HG03097 (cell line): ENCODE measurements around the gene TGFBR1.
"Not testable (repeated sequence)": the region's sequence is repeated elsewhere in the genome, so short reads cannot be mapped to it uniquely, and the experiment has no call there.

Experiments
- ATAC-seq: cut with Tn5 transposase; IDR thresholded peaks from one replicate; pipeline ENCODE4 v1.9.1; 2021; ENCODE audit not compliant: unreplicated experiment, low FRiP score

TGFBR1 gene

DNA sequence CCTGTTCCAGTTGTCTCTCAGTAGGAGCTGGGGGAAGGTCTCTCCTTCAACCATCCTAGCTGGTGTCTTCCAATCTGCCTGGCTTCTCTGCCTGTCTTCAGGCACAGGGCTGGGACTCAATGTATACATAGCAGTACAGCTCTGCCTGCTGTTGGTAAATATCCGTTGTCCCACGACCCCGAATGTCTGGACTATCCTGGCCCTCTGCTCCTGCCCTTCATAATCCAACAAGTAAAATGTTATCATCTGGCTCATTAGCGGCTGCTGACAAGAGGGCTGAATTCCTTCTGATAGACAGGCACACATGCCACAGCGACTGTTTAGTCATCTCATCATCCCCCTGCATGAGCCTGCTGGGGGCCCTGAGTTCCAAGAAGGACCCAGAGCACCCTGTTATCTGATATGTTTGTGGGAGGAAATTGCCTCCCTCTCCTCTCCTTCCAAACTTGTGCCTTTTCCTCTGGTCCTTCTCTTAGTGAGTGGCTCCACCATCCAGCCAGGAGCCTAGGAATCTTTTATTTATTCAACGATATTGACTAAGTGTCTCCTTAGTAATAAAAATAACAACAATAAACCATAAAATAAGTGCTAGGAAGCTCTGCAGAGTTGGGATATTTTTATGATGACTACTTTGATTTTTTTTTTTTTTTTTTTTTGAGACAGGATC is 29.5 kb upstream of the TGFBR1 start:
- no peak for ATAC-seq

DNA sequence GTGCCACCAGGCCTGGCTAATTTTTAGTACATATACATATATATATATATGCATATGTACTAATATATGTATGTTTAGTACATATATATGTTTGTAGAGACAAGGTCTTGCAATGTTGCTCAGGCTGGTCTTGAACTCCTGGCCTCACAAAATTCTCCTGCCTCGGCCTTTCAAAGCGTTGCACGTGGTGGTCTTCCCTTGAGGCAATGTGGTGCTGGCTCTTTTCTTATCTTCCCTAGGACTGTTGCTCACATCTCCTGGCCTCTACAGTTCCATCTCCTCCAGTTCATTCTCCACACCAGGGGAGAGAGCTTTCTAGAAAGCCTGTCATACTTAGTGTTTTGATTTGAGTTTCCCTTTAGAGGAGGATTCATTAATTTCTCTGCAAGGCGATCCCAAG is 28.9 kb upstream of the TGFBR1 start:
- ATAC-seq = no peak

DNA sequence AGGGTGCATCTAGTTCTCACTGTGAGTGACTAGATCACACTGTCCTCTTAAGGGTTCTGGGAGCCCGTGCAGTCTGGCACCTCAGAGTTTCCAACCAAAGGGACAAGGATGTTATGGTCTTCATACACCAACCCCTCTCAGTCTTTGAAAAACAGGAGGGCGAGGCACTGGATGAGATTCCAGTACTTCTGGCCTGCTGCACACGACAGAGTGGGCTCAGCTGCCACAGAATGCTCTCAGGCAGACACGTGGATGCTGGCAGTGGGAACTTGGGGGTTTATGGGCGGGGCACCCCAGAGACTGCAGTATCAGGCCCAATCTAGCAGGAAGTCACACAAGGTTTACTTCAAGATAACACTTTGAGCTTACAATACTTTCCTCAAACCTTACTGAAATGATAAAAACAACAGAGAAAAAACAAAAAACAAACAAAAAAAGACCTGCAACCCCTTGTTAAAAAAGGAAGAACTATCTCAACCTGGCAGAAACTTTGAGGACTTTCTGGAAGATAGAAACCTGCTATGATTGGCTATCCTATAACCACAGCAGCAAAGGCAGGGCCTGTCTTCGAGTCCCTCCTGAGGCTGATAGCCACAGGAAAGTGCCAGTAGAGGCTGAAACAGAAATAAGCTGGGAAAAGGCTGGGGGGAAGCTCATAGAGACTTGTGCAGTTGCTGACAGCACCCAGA is 28.3 kb upstream of the TGFBR1 start:
- no peak for ATAC-seq

DNA sequence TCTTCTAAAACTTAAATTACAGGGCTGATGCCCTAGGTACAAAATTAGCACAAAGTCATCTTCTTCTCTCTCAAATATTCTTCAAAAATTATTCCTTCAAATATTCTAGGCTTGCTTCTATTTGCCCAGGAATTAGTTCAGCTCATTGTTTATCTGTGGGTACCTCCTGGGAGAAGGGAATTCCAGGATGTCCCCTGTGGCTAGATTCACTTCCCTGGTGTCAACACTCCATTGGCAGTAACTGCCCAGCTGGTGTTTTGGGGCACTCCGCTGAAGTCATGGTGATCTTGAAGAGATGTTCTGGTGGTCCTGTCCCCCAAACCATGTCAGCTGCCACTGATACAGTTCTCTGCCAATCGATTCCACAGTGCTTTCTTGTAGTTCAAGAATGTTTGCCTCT is 26.2 kb upstream of the TGFBR1 start:
- no peak for ATAC-seq

DNA sequence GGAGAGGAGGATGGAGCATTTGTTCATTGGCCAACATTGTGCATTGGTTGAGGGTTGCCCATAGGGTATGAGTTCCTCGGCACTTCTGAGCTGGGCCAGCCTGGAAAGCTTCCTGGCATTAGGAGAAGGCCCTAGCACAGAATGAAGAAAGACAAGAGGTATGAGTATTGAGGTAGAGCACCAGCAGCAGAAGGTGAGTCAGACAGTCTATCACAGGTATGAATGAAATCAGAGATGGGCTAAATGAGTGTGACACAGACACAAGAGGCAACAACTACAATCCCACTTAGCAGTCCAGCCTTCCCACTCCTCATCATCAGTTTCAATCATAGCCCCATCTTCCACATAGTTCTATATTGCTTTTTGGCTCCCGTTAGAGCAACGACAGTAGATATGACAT is 25.4 kb upstream of the TGFBR1 start:
- ATAC-seq = no peak

DNA sequence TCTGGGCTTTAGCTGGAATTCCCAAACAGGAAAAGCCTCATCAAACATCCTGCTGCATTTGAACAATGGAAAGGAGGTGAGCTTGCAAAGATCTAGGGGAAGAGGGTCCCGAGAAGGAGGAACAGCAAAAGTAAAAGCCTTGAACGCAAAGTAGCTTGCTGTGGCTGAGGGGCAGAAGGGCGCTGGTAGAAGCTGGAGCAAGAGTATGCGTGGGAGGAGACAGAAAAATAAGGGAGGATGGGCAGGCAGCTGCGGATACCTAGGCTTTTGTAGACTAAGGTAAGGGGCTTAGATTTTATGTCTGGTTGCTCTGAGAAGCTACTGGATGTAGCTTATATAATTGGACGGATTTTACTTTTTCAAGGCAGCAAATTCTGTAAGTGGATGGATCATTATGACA is 21.9 kb upstream of the TGFBR1 start:
- ATAC-seq = no peak

DNA sequence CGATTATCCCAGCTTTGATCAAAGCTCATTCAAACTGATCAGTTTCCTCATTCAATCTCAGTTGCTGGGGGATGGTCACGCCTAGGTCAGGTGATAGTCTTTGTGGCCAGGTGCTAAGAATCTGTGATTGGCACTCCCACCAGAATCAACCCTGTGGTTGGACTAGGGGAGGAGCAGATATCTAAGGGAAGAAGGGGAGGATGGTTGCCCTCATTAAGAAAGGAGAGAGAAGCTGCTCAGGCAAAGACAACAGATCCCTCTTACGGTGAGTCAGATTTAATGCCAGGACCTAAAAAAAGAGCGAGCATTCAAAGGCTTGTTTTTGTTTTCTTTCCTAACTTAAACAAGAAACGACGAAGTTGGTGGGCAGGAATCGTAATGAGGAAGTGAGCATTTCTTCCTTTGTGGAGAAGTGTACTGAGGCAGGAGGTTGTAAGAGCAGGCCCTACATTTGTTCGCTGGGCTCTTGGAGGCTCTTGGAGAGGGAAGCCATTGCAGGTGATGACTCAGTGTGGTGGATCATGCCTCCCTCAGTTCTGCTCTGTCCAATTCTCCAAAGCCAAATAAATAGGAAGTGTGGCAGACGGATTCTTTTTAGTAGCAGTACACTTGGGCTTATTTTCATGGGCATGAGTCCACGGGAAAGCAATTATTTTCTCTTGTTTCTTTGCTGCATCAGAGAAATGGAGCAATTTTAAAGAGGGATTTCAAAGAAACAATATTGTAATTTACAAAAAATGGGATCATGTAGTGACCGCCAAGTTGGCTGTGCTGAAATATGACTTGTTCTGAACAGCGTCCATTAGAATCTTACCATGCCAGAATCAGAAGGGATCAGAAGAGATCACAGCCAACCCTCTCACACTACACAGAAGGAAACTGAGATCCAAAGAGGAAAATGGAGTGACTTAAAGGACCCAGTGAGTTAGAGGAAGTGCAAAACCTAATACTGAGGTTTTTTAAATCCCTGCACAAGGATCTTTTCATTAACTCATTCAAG is 18.7 kb upstream of the TGFBR1 start:
- ATAC-seq = no peak

DNA sequence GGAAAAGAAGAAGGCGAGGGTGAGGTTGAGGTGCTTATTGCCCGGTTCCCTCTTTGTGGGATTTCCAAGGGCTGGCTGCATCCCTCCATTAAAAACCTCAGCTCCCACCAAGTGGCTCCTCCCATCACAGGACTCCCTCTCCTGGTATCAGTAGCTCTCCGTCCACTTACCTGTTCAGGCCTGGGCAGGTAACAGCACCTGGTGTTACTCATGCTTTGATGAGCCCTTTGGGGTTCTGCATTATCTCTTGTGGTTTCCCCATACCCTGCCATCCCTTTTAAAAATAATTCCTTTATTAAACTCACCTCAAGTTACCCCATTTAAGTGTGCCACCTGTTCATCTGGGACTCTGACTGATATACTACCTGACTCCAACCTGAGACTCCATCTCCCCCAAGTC is 17.5 kb upstream of the TGFBR1 start:
- no peak for ATAC-seq

DNA sequence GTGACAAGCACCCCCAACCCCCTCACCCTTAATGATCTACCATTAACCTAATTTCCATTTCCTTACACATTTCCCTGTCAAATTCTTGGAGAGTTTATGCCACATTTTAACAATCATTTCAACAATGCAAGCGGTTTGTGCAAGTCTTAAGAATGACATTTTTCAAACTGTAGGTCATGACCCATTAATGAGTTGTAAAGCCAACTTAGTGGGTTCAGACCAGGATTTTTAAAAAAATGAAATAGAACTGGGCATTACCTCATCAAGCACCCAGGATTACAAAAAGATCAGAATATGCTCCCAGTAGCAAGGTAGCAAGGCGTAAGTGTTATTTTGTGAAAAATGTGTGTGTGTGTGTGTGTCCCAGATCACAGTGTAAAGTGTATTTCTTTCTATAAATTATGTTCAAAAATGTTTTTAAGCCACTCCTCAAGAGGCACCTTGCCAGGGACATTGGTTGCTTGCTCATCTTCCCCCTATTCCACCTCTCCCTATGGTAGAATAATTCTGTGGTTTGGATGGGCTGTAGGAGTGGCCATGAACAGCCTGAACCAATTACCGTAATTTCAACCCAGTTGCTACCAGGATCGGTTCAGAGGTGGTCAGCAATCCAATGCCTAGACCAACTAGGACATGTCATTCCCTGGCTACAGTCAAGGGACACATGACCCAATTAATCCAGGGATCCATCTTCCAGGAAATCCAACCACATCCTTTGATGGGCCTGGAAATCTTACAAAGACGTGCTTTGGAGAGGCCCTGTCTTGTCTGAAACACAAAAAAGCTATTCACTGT is 14.4 kb upstream of the TGFBR1 start:
- no peak for ATAC-seq

DNA sequence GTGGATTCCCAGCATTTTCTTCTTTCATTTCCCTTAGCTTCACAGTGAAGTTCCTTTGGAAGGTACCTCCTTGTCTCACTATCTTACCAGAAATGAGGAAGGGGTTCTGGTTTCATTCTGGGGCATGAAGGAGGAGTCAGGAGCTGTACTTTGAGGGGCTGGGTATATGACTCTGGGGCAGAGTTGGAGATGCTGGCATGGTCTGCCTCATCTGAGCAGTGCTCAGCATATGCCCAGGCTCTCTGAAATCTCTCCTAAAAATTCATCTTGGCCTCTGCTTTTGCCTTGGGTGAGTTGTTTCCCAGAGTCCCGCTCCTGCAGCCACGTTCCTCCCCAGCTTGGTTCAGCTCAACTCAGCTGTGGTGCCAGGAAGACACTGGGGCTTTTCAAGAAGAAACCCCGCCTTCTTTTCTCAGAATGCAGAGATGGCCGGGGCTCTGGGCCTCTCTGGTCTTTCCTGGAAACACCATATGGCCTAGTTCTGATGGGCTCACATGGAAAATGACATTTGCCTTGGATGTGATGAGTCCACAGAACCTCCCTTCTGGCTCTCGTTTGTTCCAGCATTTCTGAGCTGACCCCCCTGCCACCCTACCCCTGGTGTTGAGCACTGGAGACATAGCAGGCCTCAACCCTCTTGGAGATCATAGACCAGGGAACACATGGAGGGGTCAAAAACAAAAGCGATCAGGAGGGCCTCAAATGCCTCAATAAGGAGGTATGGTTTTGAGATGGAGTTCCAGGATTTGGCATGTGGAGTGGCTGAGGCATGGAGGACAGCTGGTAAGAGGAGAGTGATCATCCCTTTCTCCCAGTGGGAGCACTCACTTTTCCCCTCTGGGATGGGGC is 12.0 kb upstream of the TGFBR1 start:
- no peak for ATAC-seq

DNA sequence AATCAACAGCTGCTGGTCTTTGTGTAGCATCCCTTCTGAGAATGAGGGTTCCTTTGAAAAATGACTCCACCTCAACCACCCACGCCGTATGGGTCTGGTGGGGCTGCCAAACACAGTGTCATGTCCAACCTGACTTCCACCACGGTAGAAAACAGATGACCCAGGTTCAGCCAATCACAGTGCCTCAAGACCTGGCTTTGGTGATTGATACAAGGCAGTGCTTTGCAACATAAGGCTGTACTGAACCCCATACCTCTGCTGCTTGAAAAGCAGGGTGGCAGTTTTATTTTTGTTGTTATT is 11.5 kb upstream of the TGFBR1 start:
- ATAC-seq = no peak

DNA sequence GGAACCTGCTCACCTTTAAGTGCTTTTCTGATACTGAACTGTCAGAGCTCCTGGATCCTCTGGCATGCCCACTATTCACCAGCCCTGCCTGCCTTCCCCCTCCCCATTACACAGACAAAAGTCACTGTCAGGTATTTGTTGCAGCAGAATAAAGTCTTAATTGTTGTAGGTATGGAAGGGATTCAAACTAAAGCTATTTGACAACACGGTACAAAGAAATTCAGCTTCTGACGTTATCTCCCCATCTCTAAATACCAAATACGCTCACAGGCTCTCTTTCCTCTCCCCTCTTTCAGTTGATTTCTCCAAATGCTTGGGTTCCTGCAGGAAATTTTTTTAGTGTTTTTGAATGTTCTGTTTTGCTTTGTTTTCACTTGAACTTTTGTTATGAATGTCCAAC is 9.3 kb upstream of the TGFBR1 start:
- ATAC-seq = no peak

DNA sequence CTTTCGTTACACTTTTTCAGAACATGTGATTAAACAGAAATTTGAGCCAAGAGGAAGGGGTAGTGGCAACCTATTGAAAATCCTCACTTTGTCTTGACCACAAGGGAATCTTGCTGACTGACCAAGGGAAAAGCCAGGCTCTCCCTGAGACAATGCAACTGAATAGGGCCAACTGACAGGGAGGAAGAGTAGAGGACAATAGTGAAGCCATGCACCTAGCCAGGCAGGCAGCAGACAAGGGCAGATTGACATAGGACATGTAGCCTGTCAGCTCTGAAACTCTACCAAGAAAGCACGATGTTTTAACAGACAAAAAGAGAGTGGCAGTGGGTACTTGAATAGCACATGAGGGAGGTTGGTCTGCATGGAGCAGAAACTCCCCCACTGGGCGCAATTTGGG is 8.5 kb upstream of the TGFBR1 start:
- ATAC-seq = no peak

DNA sequence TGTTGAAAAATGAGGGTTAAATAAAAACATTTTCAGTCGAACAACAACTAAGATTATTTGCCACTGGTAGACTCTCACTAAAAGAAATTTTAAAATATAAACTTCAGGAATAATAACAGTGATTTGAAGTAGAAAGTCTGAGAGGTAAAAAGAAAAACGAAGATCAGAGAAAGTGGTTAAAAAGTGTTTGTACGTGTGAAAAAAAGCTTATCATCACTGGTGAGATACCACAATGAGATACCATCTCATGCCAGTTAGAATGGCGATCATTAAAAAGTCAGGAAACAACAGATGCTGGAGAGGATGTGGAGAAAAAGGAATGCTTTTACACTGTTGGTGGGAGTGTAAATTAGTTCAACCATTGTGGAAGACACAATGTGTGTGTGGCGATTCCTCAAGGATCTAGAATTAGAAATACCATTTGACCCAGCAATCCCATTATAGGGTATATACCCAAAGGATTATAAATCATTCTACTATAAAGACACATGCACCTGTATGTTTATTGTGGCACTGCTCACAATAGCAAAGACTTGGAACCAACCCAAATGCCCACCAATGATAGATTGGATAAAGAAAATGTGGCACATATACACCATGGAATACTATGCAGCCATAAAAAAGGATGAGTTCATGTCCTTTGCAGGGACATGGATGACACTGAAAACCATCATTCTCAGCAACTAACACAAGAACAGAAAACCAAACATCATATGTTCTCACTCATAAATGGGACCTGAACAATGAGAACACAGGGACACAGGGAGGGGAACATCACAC is 4.9 kb upstream of the TGFBR1 start:
- not testable (repeated sequence) for ATAC-seq

DNA sequence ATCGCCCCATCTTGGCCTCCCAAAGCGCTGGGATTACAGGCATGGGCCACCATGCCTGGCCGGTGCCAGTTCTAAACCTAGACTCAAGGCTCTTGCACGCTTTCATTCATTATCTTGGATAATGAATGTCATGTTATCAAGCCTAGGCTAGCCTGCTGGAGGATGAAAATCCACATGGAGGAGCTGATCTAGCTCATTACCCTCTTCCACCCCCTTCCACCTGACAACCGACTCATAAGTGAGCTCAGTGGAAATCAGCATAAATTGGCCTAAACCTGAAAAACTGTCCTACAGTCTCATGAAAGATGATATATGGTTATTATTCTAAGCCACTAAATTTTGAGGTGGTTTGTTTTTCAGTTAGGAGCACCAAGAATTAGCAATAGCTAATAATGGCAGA is 3.6 kb upstream of the TGFBR1 start:
- ATAC-seq = no peak

DNA sequence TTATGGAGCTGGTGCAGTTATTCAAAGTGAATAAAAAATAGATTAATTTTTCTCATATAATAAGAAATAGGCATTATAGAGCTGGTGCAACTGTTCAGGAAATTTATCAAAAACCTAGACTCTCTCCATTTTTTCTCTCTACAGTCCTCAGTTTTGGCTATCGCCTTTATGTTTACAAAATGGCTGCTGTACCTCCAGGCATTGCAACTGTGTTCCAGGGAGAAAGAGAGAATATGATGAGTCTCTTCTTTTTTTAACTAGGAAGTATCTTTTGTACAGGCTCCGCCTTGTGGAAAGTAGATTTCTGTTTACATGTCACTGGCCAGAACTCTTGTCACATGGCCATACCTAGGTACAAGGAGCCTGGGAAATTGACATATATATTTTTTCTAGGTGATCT is 3.1 kb upstream of the TGFBR1 start:
- no peak for ATAC-seq

DNA sequence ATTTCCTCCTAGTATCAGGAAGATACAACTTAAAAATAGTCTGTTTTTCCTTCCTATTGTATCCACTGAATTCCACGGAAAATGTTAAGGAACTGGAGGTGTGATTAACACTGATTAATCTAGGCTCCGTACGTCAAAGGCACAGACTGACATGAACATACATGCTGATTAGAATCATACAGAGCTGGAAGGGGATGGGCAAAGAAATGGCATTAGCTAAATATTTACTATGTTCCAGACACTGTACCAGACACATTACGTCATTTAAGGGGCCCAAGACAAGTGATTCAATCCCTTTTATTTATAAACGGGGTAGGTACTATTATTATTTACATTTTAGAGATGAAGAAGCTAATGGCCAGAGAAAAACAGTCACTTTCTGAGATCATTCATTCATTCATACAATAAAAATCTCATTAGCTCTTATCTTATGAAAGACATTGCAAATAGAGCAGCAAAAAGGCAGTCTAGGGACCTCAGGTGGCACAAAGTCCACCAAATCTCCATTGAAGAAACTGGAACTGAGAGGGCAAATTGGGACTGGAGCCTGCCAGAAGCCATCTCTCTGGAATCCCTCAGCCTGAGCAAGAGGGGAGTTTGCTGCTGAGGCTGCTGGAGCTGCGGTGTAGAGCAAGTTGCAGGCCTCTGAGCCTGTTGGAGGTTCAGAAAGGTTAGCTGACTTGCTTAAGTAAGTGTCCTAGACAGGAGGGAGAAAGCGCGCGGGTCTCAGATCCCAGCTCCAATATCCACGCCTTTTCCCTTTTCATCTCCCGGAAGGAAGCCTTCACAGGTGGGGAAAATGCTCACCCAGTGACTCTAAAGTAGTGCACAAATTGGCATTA is 1.6 kb upstream of the TGFBR1 start:
- ATAC-seq = no peak

DNA sequence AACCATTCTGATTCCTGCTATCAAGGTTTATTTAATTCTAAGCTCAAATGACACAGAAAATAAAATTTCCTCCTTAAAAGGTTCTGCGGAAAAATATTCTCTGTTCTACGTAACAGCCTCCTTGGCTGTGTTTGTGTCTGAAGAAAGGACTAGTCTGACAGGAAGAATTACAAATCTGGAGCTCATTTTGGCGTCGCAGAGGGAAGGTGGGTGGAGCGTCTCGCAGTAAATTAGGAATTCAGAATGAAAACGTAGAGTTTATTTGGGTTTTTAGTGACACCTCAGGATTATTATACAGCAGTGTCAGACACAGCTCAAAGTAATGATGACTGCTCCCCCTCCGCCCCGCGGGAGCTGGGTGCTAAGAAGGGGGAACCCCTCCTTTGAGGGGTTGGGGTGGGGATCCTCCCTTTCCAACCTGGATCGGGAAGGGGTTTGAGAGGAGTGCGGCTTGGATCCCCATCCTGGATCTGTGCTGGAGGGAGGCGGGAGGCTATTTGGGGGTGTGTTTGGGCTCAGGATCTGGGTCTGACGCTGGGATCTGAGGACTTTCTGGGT is 933 bp upstream of the TGFBR1 start:
- ATAC-seq = no peak
